Esophagus muscularis mucosa (tissue), 4 donors: Measurements from ENCODE around the gene USP4.

Experiments
- CTCF ChIP-seq, 3 experiments: fragments of 200-600 bp in 2 of 3; fragments of 450-650 bp in 1 of 3; sonication (generic) in 2 of 3; IDR thresholded peaks; one replicate each; pipeline ENCODE4 v1.5.1; 2017 to 2019; ENCODE audit warnings: antibody characterized with exemption in 3 of 3, mild to moderate bottlenecking in 2 of 3, moderate library complexity in 1 of 3
- EP300 ChIP-seq: sonication (generic); formaldehyde crosslinking; IDR thresholded peaks from one replicate; pipeline ENCODE4 v1.6.1; 2017; ENCODE audit warnings: antibody characterized with exemption
- POLR2A ChIP-seq: fragments of 450-650 bp; IDR thresholded peaks from one replicate; pipeline ENCODE4 v1.6.1; 2017; ENCODE audit warnings: antibody characterized with exemption, moderate library complexity, mild to moderate bottlenecking, low read depth
- POLR2AphosphoS5 ChIP-seq, 2 donors: sonication (generic); formaldehyde crosslinking; IDR thresholded peaks; one replicate each; pipeline ENCODE4 v1.6.1; 2017; ENCODE audit warnings: antibody characterized with exemption in 2 of 2

DNA sequence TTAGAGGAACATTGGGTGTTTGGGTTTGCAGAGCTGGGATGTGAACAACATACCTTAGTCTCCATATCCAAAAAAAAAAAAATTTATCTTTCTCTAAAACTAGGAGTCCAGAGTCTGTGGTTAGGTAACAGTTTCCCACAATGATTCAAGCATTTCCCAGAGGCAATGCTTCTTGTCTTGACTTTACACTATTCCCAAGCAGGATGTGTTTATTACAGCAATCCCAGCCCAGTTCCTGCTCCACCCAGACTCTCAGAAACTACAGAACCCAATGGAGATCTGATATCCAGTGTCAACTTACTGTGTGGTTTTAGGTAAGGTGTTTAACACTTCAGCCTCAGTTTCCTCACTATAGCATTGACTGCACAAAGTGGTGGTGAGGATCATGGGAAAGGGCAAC lies 60.5 kb downstream of the USP4 start:
- TF ChIP-seq CTCF (IDR thresholded peaks at IDR 0.05) = no peak
- TF ChIP-seq EP300 = no peak
- no peak for TF ChIP-seq POLR2A
- peak; percentile 24 to 43 for TF ChIP-seq POLR2AphosphoS5 (IDR thresholded peaks at IDR 0.05)
